ENCODE results near the gene ACOT7. TPM values are rescaled to one million over a fixed set of nuclear protein-coding genes. Genes with fewer than 3 reads are reported as not detected.

ACOT7 gene
- total RNA-seq, 2 experiments from 2014 or later, result 23.4 to 53.6 TPM

DNA sequence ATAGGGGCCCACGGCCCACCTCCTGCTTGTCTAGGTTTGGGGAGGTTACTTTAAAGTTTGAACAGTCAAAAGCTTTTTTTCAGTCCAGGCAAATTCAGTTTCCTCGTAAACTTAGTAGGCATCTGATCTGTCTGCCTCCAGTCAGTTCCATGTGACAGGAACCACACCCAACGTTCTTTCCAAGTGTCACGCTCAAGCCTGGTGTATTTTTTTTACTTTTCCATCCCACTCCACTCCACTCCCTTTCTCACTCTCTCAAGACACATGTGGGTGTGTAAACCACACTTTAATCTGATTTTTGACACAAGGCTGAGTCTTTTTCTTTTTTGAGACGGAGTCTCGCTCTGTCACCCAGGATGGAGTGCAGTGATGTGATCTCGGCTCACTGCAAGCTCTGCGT is 72.4 kb downstream of the ACOT7 start:
- TF ChIP-seq EZH2phosphoT487 (IDR thresholded peaks at IDR 0.05; ENCODE audit: borderline replicate concordance, low read depth, low read length) (no peak), CTCF (conservative IDR thresholded peaks at IDR 0.05; ENCODE audit: low read length) (no peak)
- Histone ChIP-seq H3K4me1 (ENCODE audit: insufficient read depth, low read length, poor library complexity, severe bottlenecking) (no peaks in the 10 kb centered on the region), H4K20me1 (ENCODE audit: insufficient read depth, low read length) (no peaks in the 10 kb centered on the region), H3K4me2 (ENCODE audit: low read length) (no peak overlapping the region), H3K9me3 (ENCODE audit: low read length) (no peaks in the 10 kb centered on the region), H3K79me2 (ENCODE audit: insufficient read depth, low read depth, low read length) (no peaks in the 10 kb centered on the region), H2AFZ (ENCODE audit: low read length) (no peak overlapping the region), H3K9me2 (ENCODE audit: insufficient read depth, low read length) (no peaks in the 10 kb centered on the region), H3K27ac (ENCODE audit: low read depth, low read length, poor library complexity, severe bottlenecking) (no peak overlapping the region), H3K36me3 (ENCODE audit: insufficient read depth, low read length) (peaks cover 5% of the 10 kb centered on the region; the same call in 1 of the 2 replicates), H3K4me3 (ENCODE audit: low read depth, low read length, poor library complexity, severe bottlenecking) (no peak overlapping the region)
- CTCF ChIA-PET (ENCODE audit: unreplicated experiment), result no interaction called here
- no TSS peak for BruUV-seq (replicated peaks)
- POLR2A ChIA-PET, result no interaction called here
- intact Hi-C loops (cut with micrococcal nuclease; ENCODE audit: unreplicated experiment), result no loop called here
- DNase-seq (ENCODE audit: low spot score), result no peak

DNA sequence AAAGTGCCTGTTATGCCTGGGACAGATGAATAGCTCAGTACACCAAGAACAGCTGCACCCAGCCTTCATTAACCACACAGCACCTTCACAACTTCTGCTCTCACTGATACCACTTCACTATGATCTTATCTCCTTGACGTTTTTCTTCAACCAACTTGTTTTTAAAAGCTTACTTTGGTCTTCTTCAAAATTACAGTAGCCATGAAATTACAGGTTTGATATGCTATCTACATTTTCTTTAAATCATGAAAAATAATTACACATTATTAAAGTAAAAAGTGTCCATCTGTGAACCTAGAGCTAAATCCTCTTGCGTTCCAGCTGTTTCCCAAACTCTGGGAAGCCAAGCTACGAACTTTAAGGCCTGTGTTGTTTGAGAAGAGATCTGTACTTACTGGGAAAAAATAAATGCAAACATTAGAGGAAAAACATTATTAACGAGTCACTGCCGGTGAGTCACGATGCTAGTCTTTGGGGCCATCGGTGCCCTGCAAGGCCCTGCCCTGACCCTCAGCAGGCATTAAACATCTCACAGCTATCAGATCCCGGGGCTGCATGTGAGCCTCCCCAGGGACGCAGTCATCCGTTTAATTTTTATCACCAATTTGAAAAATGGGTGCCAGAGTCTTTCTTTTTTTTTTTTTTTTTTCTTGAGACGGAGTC is 76.3 kb downstream of the ACOT7 start:
- no TSS peak for BruUV-seq (replicated peaks)
- ChIA-PET POLR2A (no interaction called here), CTCF (ENCODE audit: unreplicated experiment) (no interaction called here)
- Histone ChIP-seq H3K27ac (ENCODE audit: low read depth, low read length, poor library complexity, severe bottlenecking) (no peak overlapping the region), H3K4me3 (ENCODE audit: low read depth, low read length, poor library complexity, severe bottlenecking) (no peak overlapping the region), H3K9me2 (ENCODE audit: insufficient read depth, low read length) (no peaks in the 10 kb centered on the region), H2AFZ (ENCODE audit: low read length) (no peak overlapping the region), H3K4me1 (ENCODE audit: insufficient read depth, low read length, poor library complexity, severe bottlenecking) (no peaks in the 10 kb centered on the region), H3K79me2 (ENCODE audit: insufficient read depth, low read depth, low read length) (no peaks in the 10 kb centered on the region), H3K36me3 (ENCODE audit: insufficient read depth, low read length) (peaks cover 5% of the 10 kb centered on the region; the same call in 1 of the 2 replicates), H3K4me2 (ENCODE audit: low read length) (no peak overlapping the region), H3K9me3 (ENCODE audit: low read length) (no peaks in the 10 kb centered on the region), H4K20me1 (ENCODE audit: insufficient read depth, low read length) (no peaks in the 10 kb centered on the region)
- TF ChIP-seq EZH2phosphoT487 (IDR thresholded peaks at IDR 0.05; ENCODE audit: borderline replicate concordance, low read depth, low read length) (no peak), CTCF (conservative IDR thresholded peaks at IDR 0.05; ENCODE audit: low read length) (no peak)
- intact Hi-C loops (cut with micrococcal nuclease; ENCODE audit: unreplicated experiment), result no loop called here
- no peak for DNase-seq (ENCODE audit: low spot score)

All from OCI-LY7 (cell line).